Breast epithelium (tissue), 4 donors: ENCODE results near the gene EFHD2. TPM values are rescaled to one million over a fixed set of nuclear protein-coding genes. Genes with fewer than 3 reads are reported as not detected.

ENCODE experiments used
- DNase-seq, 2 donors: peaks; one replicate each; pipeline ENCODE4 v3.0.0-alpha.2; 2019; ENCODE audit warnings: low spot score in 2 of 2
- H3K27ac ChIP-seq, 2 donors: fragments of 200-600 bp; sonication (generic) in 1 of 2; one replicate each; pipeline ENCODE4 v1.5.1; 2016 to 2019; ENCODE audit warnings: mild to moderate bottlenecking in 1 of 2
- H3K27me3 ChIP-seq, 2 donors: fragments of 200-600 bp; sonication (generic) in 1 of 2; one replicate each; pipeline versions ENCODE4 v1.5.1 to v1.6.0; 2017 to 2019; ENCODE audit warnings: control low read depth in 1 of 2, mild to moderate bottlenecking in 1 of 2
- H3K36me3 ChIP-seq: fragments of 200-600 bp; one replicate; pipeline ENCODE4 v1.5.1; 2019
- H3K4me1 ChIP-seq, 2 donors: fragments of 200-600 bp; sonication (generic); one replicate each; pipeline ENCODE4 v1.5.1; 2016 to 2019; ENCODE audit warnings: control low read depth in 1 of 2
- H3K4me3 ChIP-seq, 3 donors: fragments of 200-600 bp; sonication (generic); 1 replicate in 2 of 3; 2 replicates in 1 of 3; pipeline ENCODE4 v1.5.1; 2016 to 2019; ENCODE audit warnings: mild to moderate bottlenecking in 3 of 3, moderate library complexity in 2 of 3
- H3K9me3 ChIP-seq, 2 donors: fragments of 200-600 bp; sonication (generic) in 1 of 2; one replicate each; pipeline ENCODE4 v1.5.1; 2016 to 2019; ENCODE audit warnings: control low read depth in 1 of 2
- CTCF ChIP-seq, 3 donors: fragments of 450-650 bp; IDR thresholded peaks; one replicate each; pipeline ENCODE4 v1.5.1; 2016 to 2017; ENCODE audit warnings: antibody characterized with exemption in 3 of 3, mild to moderate bottlenecking in 3 of 3, moderate library complexity in 3 of 3
- POLR2A ChIP-seq: fragments of 450-650 bp; IDR thresholded peaks from one replicate; pipeline ENCODE4 v1.6.1; 2016; ENCODE audit warnings: antibody characterized with exemption, mild to moderate bottlenecking, moderate library complexity
- POLR2AphosphoS5 ChIP-seq, 3 donors: sonication (generic); formaldehyde crosslinking; IDR thresholded peaks; one replicate each; pipeline ENCODE4 v1.6.1; 2017; ENCODE audit warnings: antibody characterized with exemption in 3 of 3
- intact Hi-C: fragments of 100-400 bp; cut with DNase I; formaldehyde crosslinking; loops from one replicate; pipeline ENCODE4 v1.15.1; 2023; ENCODE audit warnings: low total_unique reads
- total RNA-seq, 3 donors: library from RNA; depleted of rRNA; stranded (reverse); fragments of >200 nt; gene quantifications; one replicate each; pipeline ENCODE4 v1.1.0, GENCODE V29; 2016

Gene EFHD2
- total RNA-seq, 3 donors from 2014 or later: 24.9 to 43.9 (median 32.8) TPM

GRCh38 chr1:15442759-15443158 lies 33.1 kb downstream of the EFHD2 start:
- Histone ChIP-seq H3K36me3 (no peaks in the 10 kb centered on the region), H3K9me3 (no peaks in the 10 kb centered on the region), H3K27me3 (no peaks in the 10 kb centered on the region), H3K4me1 (no peaks in the 10 kb centered on the region), H3K27ac (no peak overlapping the region), H3K4me3 (no peak overlapping the region)
- no peak for DNase-seq
- intact Hi-C loops: no loop called here
- TF ChIP-seq POLR2AphosphoS5 (IDR thresholded peaks at IDR 0.05): no peak
- no peak for TF ChIP-seq CTCF (IDR thresholded peaks at IDR 0.05)
- no peak for TF ChIP-seq POLR2A

- TF ChIP-seq POLR2A (no peak), POLR2AphosphoS5 (IDR thresholded peaks at IDR 0.05) (no peak), CTCF (IDR thresholded peaks at IDR 0.05) (no peak)
- Histone ChIP-seq H3K4me3 (no peak overlapping the region), H3K9me3 (no peaks in the 10 kb centered on the region), H3K27me3 (no peaks in the 10 kb centered on the region), H3K27ac (no peak overlapping the region), H3K4me1 (no peaks in the 10 kb centered on the region), H3K36me3 (no peaks in the 10 kb centered on the region)
- intact Hi-C loops: no loop called here
- DNase-seq: no peak
Observed at GRCh38 chr1:15443281-15443680, 33.6 kb downstream of the EFHD2 start.

- Histone ChIP-seq H3K4me1 (no peaks in the 10 kb centered on the region), H3K9me3 (no peaks in the 10 kb centered on the region), H3K4me3 (no peak overlapping the region), H3K36me3 (no peaks in the 10 kb centered on the region), H3K27me3 (no peaks in the 10 kb centered on the region), H3K27ac (no peak overlapping the region)
- DNase-seq: no peak
- intact Hi-C loops: no loop called here
- no peak for TF ChIP-seq POLR2AphosphoS5 (IDR thresholded peaks at IDR 0.05)
- no peak for TF ChIP-seq POLR2A
- no peak for TF ChIP-seq CTCF (IDR thresholded peaks at IDR 0.05)
Observed at GRCh38 chr1:15444468-15445389, 35.0 kb downstream of the EFHD2 start.

- H3K4me1 ChIP-seq: no peaks in the 10 kb centered on the region
- no peak for DNase-seq
- H3K36me3 ChIP-seq: no peaks in the 10 kb centered on the region
- H3K27ac ChIP-seq: no peak overlapping the region
- no peaks in the 10 kb centered on the region for H3K27me3 ChIP-seq
- intact Hi-C loops: no loop called here
- H3K9me3 ChIP-seq: no peaks in the 10 kb centered on the region
- H3K4me3 ChIP-seq: no peak overlapping the region
- TF ChIP-seq POLR2A (no peak), CTCF (IDR thresholded peaks at IDR 0.05) (no peak), POLR2AphosphoS5 (IDR thresholded peaks at IDR 0.05) (no peak)
Observed at GRCh38 chr1:15445390-15446122, 35.9 kb downstream of the EFHD2 start.

- intact Hi-C loops: no loop called here
- Histone ChIP-seq H3K4me1 (no peaks in the 10 kb centered on the region), H3K36me3 (no peaks in the 10 kb centered on the region), H3K27ac (no peak overlapping the region), H3K4me3 (no peak overlapping the region), H3K9me3 (no peaks in the 10 kb centered on the region), H3K27me3 (no peaks in the 10 kb centered on the region)
- TF ChIP-seq POLR2A (no peak), CTCF (IDR thresholded peaks at IDR 0.05) (no peak), POLR2AphosphoS5 (IDR thresholded peaks at IDR 0.05) (no peak)
- no peak for DNase-seq
Observed at GRCh38 chr1:15446212-15446611, 36.5 kb downstream of the EFHD2 start.
